K562 (cell line): ENCODE data around the gene B9D2. TPM values are rescaled to one million over a fixed set of nuclear protein-coding genes. Genes with fewer than 3 reads are reported as not detected.

Experiments used
- ADNP ChIP-seq: fragments of 200-800 bp; sonication (Bioruptor generic); IDR thresholded peaks from 2 replicates; pipeline ENCODE4 v1.6.1; 2016; ENCODE audit warnings: missing genetic modification characterization, missing compliant biosample characterization
- CBFA2T3 ChIP-seq: fragments of 450-650 bp; IDR thresholded peaks from 2 replicates; pipeline ENCODE4 v1.6.1; 2017
- CREB1 ChIP-seq, 2 experiments: sonication (generic) in 1 of 2; formaldehyde crosslinking in 1 of 2; IDR thresholded peaks; 2 replicates each; pipeline versions ENCODE4 v1.6.1 to v1.8.0; 2012 to 2022; ENCODE audit warnings: inconsistent platforms in 1 of 2, mild to moderate bottlenecking in 1 of 2, missing genetic modification reagents in 1 of 2, moderate library complexity in 1 of 2
- CREM ChIP-seq: IDR thresholded peaks from 2 replicates; pipeline ENCODE4 v1.6.1; 2014; ENCODE audit warnings: antibody characterized with exemption, low read depth
- GATAD2A ChIP-seq: fragments of 450-650 bp; IDR thresholded peaks from 2 replicates; pipeline ENCODE4 v1.6.1; 2017
- HDAC1 ChIP-seq, 2 experiments: fragments of 450-650 bp; IDR thresholded peaks; 2 replicates each; pipeline ENCODE4 v1.6.1; 2016 to 2017; ENCODE audit warnings: inconsistent platforms in 1 of 2, mild to moderate bottlenecking in 1 of 2, moderate library complexity in 1 of 2
- JUND ChIP-seq, 2 experiments: IDR thresholded peaks; 2 replicates in 1 of 2; 3 replicates in 1 of 2; pipeline ENCODE4 v1.6.1; 2011; ENCODE audit warnings: borderline replicate concordance in 2 of 2, low read depth in 2 of 2, low read length in 2 of 2, improper control_type of control experiment in 1 of 2, missing biosample characterization in 1 of 2, missing genetic modification characterization in 1 of 2, missing genetic modification reagents in 1 of 2
- KDM1A ChIP-seq, 2 experiments: fragments of 450-650 bp; IDR thresholded peaks; 2 replicates each; pipeline ENCODE4 v1.6.1; 2016; ENCODE audit warnings: mild to moderate bottlenecking in 2 of 2
- KDM5B ChIP-seq: fragments of 200-600 bp; sonication (generic); IDR thresholded peaks from 2 replicates; pipeline ENCODE4 v1.6.1; 2012; ENCODE audit warnings: low read depth, mild to moderate bottlenecking, moderate library complexity, low read length, control low read depth, inconsistent platforms; ENCODE audit not compliant: insufficient replicate concordance
- MAFG ChIP-seq: fragments of 450-650 bp; conservative IDR thresholded peaks from 2 replicates; pipeline ENCODE4 v1.6.1; 2016; ENCODE audit warnings: missing genetic modification characterization, missing compliant biosample characterization
- MEIS2 ChIP-seq: fragments of 450-650 bp; IDR thresholded peaks from 2 replicates; pipeline ENCODE4 v1.6.1; 2014; ENCODE audit warnings: mild to moderate bottlenecking; ENCODE audit not compliant: partially characterized antibody
- MTA3 ChIP-seq: fragments of 450-650 bp; formaldehyde crosslinking; IDR thresholded peaks from 2 replicates; pipeline ENCODE4 v1.6.1; 2017; ENCODE audit warnings: mild to moderate bottlenecking, borderline replicate concordance
- NCOR1 ChIP-seq: fragments of 450-650 bp; IDR thresholded peaks from 2 replicates; pipeline ENCODE4 v1.6.1; 2016; ENCODE audit warnings: mild to moderate bottlenecking, moderate library complexity
- RCOR1 ChIP-seq, 2 experiments: IDR thresholded peaks; 2 replicates each; pipeline ENCODE4 v1.6.1; 2012; ENCODE audit warnings: low read depth in 2 of 2, low read length in 2 of 2, borderline replicate concordance in 1 of 2, improper control_type of control experiment in 1 of 2
- RNF2 ChIP-seq: sonication (generic); IDR thresholded peaks from 2 replicates; pipeline ENCODE4 v1.6.1; 2016
- SRF ChIP-seq, 2 experiments: fragments of 250-450, 450-650 bp in 1 of 2; sonication (Bioruptor Pico) in 1 of 2; sonication (generic) in 1 of 2; formaldehyde crosslinking; IDR thresholded peaks; 2 replicates each; pipeline versions ENCODE4 v1.5.0 to v1.5.1; 2020 to 2022; ENCODE audit warnings: mild to moderate bottlenecking in 1 of 2, missing genetic modification reagents in 1 of 2
- ZKSCAN3 ChIP-seq: fragments of 250-450 bp; sonication (Bioruptor Pico); IDR thresholded peaks from 2 replicates; pipeline ENCODE4 v1.4.0; 2020
- ZNF3 ChIP-seq: fragments of 250-450 bp; sonication (Bioruptor Pico); IDR thresholded peaks from 2 replicates; pipeline ENCODE4 v1.5.0; 2021; ENCODE audit warnings: mild to moderate bottlenecking, moderate library complexity
- ZNF589 ChIP-seq: fragments of 200-800 bp; sonication (Bioruptor generic); IDR thresholded peaks from 2 replicates; pipeline ENCODE4 v1.6.1; 2016; ENCODE audit warnings: low read depth, missing genetic modification characterization, missing compliant biosample characterization
- polyA plus RNA-seq, 8 experiments: library from polyadenylated mRNA; depleted of rRNA in 4 of 8; stranded (reverse) in 5 of 8; unstranded in 3 of 8; fragments of >200 nt; fragmentation: Nextera tagmentation in 2 of 8; fragmentation: Illumina TruSeq in 1 of 8; extraction: Ambion mirVana in 2 of 8; extraction: Trizol in 1 of 8; gene quantifications; 2 replicates each; pipeline versions ENCODE4 v1.2.1 to v1.2.3, GENCODE V29; 2011 to 2014; ENCODE audit warnings: inconsistent platforms in 1 of 8, missing spikeins in 1 of 8
- total RNA-seq, 7 experiments: library from RNA; depleted of rRNA in 6 of 7; stranded (reverse); fragments of >200 nt in 6 of 7; fragmentation: Illumina TruSeq in 2 of 7; extraction: Trizol in 2 of 7; gene quantifications; 2 replicates each; pipeline versions ENCODE4 v1.2.1 to v1.2.3, GENCODE V29; 2011 to 2021; ENCODE audit warnings: low replicate concordance in 1 of 7
- TF ChIP-seq, protein P1 (sequence below), 2 experiments: fragments of 450-650 bp; conservative IDR thresholded peaks; 2 replicates each; pipeline ENCODE4 v1.6.1; 2017; ENCODE audit warnings: mild to moderate bottlenecking in 2 of 2, moderate library complexity in 2 of 2
- TF ChIP-seq, protein P2 (sequence below): sonication (generic); formaldehyde crosslinking; IDR thresholded peaks from 2 replicates; pipeline ENCODE4 v1.8.0; 2022; ENCODE audit warnings: mild to moderate bottlenecking, missing genetic modification reagents
- TF ChIP-seq, protein P3 (sequence below): fragments of 450-650 bp; IDR thresholded peaks from 2 replicates; pipeline ENCODE4 v1.6.1; 2017; ENCODE audit warnings: antibody characterized with exemption, mild to moderate bottlenecking

B9D2 gene
- total and polyA plus RNA-seq, 9 of the 15 experiments (the other 6 are each of a cell fraction or from before 2014, with no cell fraction given), result 0.83 to 6.9 (median 2.8) TPM

- TF ChIP-seq, protein P1, sequence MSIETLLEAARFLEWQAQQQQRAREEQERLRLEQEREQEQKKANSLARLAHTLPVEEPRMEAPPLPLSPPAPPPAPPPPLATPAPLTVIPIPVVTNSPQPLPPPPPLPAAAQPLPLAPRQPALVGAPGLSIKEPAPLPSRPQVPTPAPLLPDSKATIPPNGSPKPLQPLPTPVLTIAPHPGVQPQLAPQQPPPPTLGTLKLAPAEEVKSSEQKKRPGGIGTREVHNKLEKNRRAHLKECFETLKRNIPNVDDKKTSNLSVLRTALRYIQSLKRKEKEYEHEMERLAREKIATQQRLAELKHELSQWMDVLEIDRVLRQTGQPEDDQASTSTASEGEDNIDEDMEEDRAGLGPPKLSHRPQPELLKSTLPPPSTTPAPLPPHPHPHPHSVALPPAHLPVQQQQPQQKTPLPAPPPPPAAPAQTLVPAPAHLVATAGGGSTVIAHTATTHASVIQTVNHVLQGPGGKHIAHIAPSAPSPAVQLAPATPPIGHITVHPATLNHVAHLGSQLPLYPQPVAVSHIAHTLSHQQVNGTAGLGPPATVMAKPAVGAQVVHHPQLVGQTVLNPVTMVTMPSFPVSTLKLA (conservative IDR thresholded peaks at IDR 0.05), result peak in 1 of 2 experiments; percentile 69; a peak in 3 of 4 replicates
- TF ChIP-seq ZKSCAN3, result no peak
- TF ChIP-seq MEIS2, result peak; percentile 59
- TF ChIP-seq KDM1A (IDR thresholded peaks at IDR 0.05), result peak; percentile 80 to 83
- TF ChIP-seq HDAC1 (IDR thresholded peaks at IDR 0.05), result peak in 1 of 2 experiments; percentile 80; a peak in 2 of 4 replicates
- TF ChIP-seq RNF2, result peak; percentile 70
- TF ChIP-seq GATAD2A, result peak; percentile 47; the same call in 1 of the 2 replicates
- TF ChIP-seq, protein P2, sequence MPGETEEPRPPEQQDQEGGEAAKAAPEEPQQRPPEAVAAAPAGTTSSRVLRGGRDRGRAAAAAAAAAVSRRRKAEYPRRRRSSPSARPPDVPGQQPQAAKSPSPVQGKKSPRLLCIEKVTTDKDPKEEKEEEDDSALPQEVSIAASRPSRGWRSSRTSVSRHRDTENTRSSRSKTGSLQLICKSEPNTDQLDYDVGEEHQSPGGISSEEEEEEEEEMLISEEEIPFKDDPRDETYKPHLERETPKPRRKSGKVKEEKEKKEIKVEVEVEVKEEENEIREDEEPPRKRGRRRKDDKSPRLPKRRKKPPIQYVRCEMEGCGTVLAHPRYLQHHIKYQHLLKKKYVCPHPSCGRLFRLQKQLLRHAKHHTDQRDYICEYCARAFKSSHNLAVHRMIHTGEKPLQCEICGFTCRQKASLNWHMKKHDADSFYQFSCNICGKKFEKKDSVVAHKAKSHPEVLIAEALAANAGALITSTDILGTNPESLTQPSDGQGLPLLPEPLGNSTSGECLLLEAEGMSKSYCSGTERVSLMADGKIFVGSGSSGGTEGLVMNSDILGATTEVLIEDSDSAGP (CRISPR knock-in tag), result 0 out of 2 replicates have a peak, but pooled peaks have one; percentile 56
- no peak for TF ChIP-seq ZNF3
- peak in 1 of 2 experiments; percentile 83; a peak in 1 of 4 replicates for TF ChIP-seq RCOR1 (IDR thresholded peaks at IDR 0.05; ENCODE audit: borderline replicate concordance in 1 of 2, low read depth in 2 of 2, low read length in 2 of 2)
- peak; percentile 51; the same call in 1 of the 2 replicates for TF ChIP-seq MTA3
- TF ChIP-seq JUND (IDR thresholded peaks at IDR 0.05; ENCODE audit: borderline replicate concordance, low read depth, low read length), result peak; percentile 87
- peak; percentile 83; the same call in 1 of the 3 replicates for TF ChIP-seq JUND (tag; IDR thresholded peaks at IDR 0.05; ENCODE audit: borderline replicate concordance, low read depth, low read length)
- TF ChIP-seq ZNF589 (CRISPR knock-in tag), result peak; percentile 86
- TF ChIP-seq MAFG, result peak; percentile 79
- TF ChIP-seq CREB1 (IDR thresholded peaks at IDR 0.05), result peak; percentile 34; the same call in 1 of the 2 replicates
- TF ChIP-seq CREB1 (CRISPR knock-in tag; IDR thresholded peaks at IDR 0.05), result no peak
- TF ChIP-seq, protein P3, sequence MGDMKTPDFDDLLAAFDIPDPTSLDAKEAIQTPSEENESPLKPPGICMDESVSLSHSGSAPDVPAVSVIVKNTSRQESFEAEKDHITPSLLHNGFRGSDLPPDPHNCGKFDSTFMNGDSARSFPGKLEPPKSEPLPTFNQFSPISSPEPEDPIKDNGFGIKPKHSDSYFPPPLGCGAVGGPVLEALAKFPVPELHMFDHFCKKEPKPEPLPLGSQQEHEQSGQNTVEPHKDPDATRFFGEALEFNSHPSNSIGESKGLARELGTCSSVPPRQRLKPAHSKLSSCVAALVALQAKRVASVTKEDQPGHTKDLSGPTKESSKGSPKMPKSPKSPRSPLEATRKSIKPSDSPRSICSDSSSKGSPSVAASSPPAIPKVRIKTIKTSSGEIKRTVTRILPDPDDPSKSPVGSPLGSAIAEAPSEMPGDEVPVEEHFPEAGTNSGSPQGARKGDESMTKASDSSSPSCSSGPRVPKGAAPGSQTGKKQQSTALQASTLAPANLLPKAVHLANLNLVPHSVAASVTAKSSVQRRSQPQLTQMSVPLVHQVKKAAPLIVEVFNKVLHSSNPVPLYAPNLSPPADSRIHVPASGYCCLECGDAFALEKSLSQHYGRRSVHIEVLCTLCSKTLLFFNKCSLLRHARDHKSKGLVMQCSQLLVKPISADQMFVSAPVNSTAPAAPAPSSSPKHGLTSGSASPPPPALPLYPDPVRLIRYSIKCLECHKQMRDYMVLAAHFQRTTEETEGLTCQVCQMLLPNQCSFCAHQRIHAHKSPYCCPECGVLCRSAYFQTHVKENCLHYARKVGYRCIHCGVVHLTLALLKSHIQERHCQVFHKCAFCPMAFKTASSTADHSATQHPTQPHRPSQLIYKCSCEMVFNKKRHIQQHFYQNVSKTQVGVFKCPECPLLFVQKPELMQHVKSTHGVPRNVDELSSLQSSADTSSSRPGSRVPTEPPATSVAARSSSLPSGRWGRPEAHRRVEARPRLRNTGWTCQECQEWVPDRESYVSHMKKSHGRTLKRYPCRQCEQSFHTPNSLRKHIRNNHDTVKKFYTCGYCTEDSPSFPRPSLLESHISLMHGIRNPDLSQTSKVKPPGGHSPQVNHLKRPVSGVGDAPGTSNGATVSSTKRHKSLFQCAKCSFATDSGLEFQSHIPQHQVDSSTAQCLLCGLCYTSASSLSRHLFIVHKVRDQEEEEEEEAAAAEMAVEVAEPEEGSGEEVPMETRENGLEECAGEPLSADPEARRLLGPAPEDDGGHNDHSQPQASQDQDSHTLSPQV, result peak; percentile 93
- TF ChIP-seq NCOR1, result peak; percentile 43
- peak; percentile 64 for TF ChIP-seq CBFA2T3
- peak; percentile 26 for TF ChIP-seq KDM5B
- TF ChIP-seq SRF (CRISPR knock-in tag; IDR thresholded peaks at IDR 0.05), result peak in 1 of 2 experiments; percentile 44; a peak in 1 of 4 replicates
- peak; percentile 71; the same call in 1 of the 2 replicates for TF ChIP-seq CREM
- TF ChIP-seq ADNP, result peak; percentile 46; the same call in 1 of the 2 replicates
Observed at GRCh38 chr19:41367848-41368301, 3.9 kb upstream of the B9D2 start (continued).
